Right cardiac atrium (tissue), 5 donors: ENCODE data around the gene ECE1. TPM values are rescaled to one million over a fixed set of nuclear protein-coding genes. Genes with fewer than 3 reads are reported as not detected.
A peak's percentile ranks its signal among the peaks of the same experiment; 100 is the strongest.
"Not testable (repeated sequence)": the region's sequence is repeated elsewhere in the genome, so short reads cannot be mapped to it uniquely, and the experiment has no call there.

ENCODE experiments used
- ATAC-seq, 2 donors: fragments of 200-7000 bp; cut with Tn5 transposase; one replicate each; pipeline versions ENCODE4 v1.8.0 to v1.9.1; 2020; ENCODE audit warnings: moderate library complexity in 2 of 2, mild to moderate bottlenecking in 1 of 2
- DNase-seq, 3 donors: peaks; one replicate each; pipeline ENCODE4 v3.0.0-alpha.2; 2020
- H3K27ac ChIP-seq: one replicate; pipeline ENCODE4 v1.5.1; 2013; ENCODE audit warnings: mild to moderate bottlenecking, low read length, control low read depth, moderate library complexity
- H3K27me3 ChIP-seq: one replicate; pipeline ENCODE4 v1.6.1; 2013; ENCODE audit not compliant: control insufficient read depth, insufficient read depth
- H3K4me1 ChIP-seq: one replicate; pipeline ENCODE4 v1.6.1; 2013; ENCODE audit warnings: low read length; ENCODE audit not compliant: control insufficient read depth, insufficient read depth
- H3K4me3 ChIP-seq: one replicate; pipeline ENCODE4 v1.5.1; 2013; ENCODE audit warnings: low read length, control low read depth
- H3K9me3 ChIP-seq: one replicate; pipeline ENCODE4 v1.6.1; 2013; ENCODE audit warnings: low read length; ENCODE audit not compliant: control insufficient read depth
- WGBS: extraction: QIAGEN DNeasy Blood & Tissue Kit; methylation state at CpG from one replicate; pipeline ENCODE4 v1.1.7; 2013; 5-methylcytosine and 5-hydroxymethylcytosine counted together
- intact Hi-C, 4 donors: fragments of 100-400 bp; cut with DNase I; formaldehyde crosslinking; loops; one replicate each; pipeline versions ENCODE4 v1.11.0 to v1.14.0; 2022 to 2023
- polyA plus RNA-seq: library from polyadenylated mRNA; stranded (reverse); fragments of 200-250 nt; gene quantifications from one replicate; pipeline ENCODE4 v1.2.3, GENCODE V29; 2013
- total RNA-seq, 4 donors: library from RNA; stranded (reverse); fragmentation: NEBNext Ultra II Directional; extraction: Animal tissue kit (Norgen Biotek cat#: 25700); gene quantifications; one replicate each; pipeline ENCODE4 v1.2.1, GENCODE V29; 2021
- donor health status: healthy with polysubstance abuse.
- donor health status: DM: no; HTN: yes; CAD: no.
- donor health status: DM: no; HTN: no; CAD: no.
- donor health status: DM: no; HTN: yes; CAD: no; lungs with severe emphysema.
- donor health status: DM: yes; HTN: yes; CAD: no.

The ECE1 gene
- total and polyA plus RNA-seq, 5 donors: 76.2 to 158 (median 110) TPM

- Histone ChIP-seq H3K4me1 (no peaks in the 10 kb centered on the region), H3K27ac (no peak overlapping the region), H3K4me3 (no peak overlapping the region), H3K27me3 (no peaks in the 10 kb centered on the region), H3K9me3 (no peaks in the 10 kb centered on the region)
- peak; percentile 13 to 34 for ATAC-seq
- intact Hi-C loops: no loop called here
- DNase-seq: peak; percentile 44 to 75 (median 72)
- WGBS: 75% methylated on average over 20 of the region's 20 CpGs
These were observed 72.3 kb downstream of the ECE1 start for GRCh38 chr1:21217812-21218596.

DNA sequence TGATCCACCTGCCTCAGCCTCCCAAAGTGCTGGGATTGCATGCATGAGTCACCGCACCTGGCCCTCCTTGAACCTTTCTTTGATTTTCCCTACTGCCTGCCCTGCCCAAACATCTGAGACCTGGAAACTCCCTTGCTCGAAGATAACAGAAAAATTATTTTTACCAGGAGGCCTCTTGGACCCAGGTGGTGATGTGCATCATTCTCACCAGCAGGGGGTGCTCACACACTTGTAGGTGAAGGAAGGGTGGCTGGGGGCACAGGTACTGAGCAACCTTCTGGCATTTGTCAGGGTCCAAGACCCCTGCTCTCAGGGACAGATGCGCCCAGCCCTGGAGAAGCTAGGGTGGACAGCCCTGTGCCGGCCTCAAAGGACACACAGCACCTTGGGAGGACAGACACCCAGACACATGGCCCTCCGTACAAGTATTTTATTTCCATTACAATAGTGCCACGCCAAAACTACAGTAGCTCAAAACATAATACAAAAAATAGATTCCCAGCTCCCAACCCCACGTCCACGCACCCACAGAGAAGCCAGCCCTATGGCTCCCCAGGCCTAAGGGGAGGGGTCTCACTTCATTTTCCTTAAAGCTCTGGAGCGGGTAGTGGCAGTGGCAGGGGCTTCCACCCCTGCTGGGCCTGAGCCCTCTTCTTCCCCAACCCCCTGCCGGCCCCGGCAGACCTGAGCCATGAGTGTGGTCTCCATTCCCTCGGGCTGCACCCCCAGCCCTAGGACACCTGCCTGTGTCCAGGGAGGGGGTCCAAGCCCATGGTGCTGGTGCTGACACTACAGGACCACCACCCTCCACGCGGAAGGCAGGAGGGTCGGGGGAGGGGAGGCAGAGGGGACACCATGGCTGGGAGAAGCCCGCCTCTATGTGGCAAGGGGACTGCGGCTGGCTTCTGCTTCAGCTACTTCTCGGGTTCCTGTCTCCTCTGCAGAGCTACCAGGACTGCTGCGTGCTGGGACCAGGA is 73.1 kb downstream of the ECE1 start:
- Histone ChIP-seq H3K27me3 (no peaks in the 10 kb centered on the region), H3K4me1 (no peaks in the 10 kb centered on the region), H3K4me3 (no peak overlapping the region), H3K9me3 (no peaks in the 10 kb centered on the region), H3K27ac (no peak overlapping the region)
- peak; percentile 52 to 81 (median 72) for DNase-seq
- WGBS: 82% methylated on average over 19 of the region's 19 CpGs
- ATAC-seq: peak; percentile 12 to 18
- intact Hi-C loops: no loop called here

DNA sequence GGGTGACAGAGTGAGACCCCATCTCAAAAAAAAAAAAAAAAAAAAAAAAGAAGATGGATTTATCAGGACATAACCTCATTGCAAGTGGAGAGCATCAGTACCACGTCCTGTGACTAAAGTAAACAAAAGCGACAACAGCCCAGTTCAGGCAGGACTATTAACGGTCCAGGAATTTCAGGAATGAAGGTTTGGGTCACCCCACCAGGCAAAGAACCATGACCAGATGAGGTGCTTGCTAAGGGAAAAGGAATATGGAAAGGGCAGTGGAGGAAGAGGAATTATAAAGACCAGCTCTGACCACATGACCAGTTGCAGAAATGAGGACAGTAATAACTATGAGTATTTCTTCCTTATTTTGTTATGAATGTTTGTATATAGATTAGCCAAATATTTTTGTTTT is 78.1 kb downstream of the ECE1 start:
- DNase-seq (no peak), ATAC-seq (no peak)
- WGBS: 56% methylated on average over 3 of the region's 3 CpGs
- Histone ChIP-seq H3K9me3 (no peaks in the 10 kb centered on the region), H3K27me3 (no peaks in the 10 kb centered on the region), H3K4me1 (no peaks in the 10 kb centered on the region), H3K27ac (no peak overlapping the region), H3K4me3 (no peak overlapping the region)
- intact Hi-C loops: no loop called here

- WGBS: 83% methylated on average over 6 of the region's 6 CpGs
- ATAC-seq, H3K27ac ChIP-seq, H3K4me1 ChIP-seq, intact Hi-C loops, H3K27me3 ChIP-seq, H3K9me3 ChIP-seq, H3K4me3 ChIP-seq, DNase-seq: not testable (repeated sequence)
These were observed 82.0 kb downstream of the ECE1 start for GRCh38 chr1:21208137-21208700.

DNA sequence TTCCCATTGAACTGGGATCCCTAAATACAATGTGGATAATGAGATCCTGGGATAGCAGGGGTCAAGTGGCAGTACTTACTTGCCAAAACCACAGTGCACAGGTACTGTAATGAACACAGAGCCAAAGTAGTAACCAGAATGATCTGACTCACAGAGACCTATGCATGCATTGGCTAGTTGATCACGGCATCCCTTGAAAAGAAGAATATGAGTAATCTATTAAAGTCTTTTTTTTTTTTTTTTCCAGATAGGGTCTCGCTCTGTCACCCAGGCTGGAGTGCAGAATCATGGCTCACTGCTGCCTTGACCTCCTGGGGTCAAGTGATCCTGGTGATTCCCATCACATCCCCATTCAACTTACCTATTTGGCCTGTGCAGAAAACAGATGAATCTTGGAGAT is 84.1 kb downstream of the ECE1 start:
- Histone ChIP-seq H3K27ac (no peak overlapping the region), H3K27me3 (no peaks in the 10 kb centered on the region), H3K9me3 (no peaks in the 10 kb centered on the region), H3K4me3 (no peak overlapping the region), H3K4me1 (no peaks in the 10 kb centered on the region)
- intact Hi-C loops: no loop called here
- 80% methylated on average over 2 of the region's 2 CpGs for WGBS
- no peak for DNase-seq
- no peak for ATAC-seq

DNA sequence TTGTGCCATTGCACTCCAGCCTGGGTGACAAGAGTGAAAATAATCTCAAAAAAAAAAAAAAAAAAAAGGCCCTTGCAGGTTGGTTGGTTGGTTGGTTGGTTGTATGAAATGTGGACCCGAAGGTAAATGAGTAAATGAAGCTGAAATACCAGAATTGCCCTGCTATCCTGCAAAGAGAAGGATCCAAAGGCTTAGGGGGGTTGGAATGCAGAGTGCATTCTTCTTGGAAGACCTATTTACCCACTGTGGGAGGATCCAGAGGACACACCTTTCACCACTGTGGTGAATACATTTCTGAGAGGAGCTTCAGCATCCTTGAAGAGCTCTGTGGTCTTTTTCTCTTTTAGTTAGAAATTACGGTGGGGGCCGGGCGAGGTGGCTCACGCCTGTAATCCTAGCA is 84.8 kb downstream of the ECE1 start:
- WGBS: 94% methylated on average over 5 of the region's 5 CpGs
- intact Hi-C loops: no loop called here
- no peak for ATAC-seq

DNA sequence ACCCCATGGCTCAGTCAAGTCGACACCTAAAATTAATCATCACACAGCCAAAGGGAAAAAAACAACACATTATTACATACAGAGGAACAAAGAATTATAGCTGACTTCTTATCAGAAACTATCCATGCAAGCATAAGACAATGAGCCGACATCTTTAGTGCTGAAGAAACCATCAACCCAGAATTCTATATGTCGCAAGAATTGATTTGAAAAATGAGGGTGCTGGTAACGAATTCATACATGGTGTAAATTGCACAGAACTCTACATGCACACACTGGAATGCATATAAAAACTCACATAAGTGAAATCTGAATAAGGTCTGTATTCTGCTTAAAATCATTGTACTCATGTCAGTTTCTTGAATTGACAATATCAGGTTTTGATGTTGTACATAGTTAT is 88.6 kb downstream of the ECE1 start:
- H3K27me3 ChIP-seq: no peaks in the 10 kb centered on the region
- H3K4me3 ChIP-seq: no peak overlapping the region
- 89% methylated on average over 4 of the region's 4 CpGs for WGBS
- no peaks in the 10 kb centered on the region for H3K9me3 ChIP-seq
- H3K4me1 ChIP-seq: no peaks in the 10 kb centered on the region
- no peak overlapping the region for H3K27ac ChIP-seq
- DNase-seq (no peak), ATAC-seq (no peak)
- intact Hi-C loops: no loop called here

More for the DNA sequence above, 84.8 kb downstream of the ECE1 start:
- Histone ChIP-seq H3K27ac (no peak overlapping the region), H3K9me3 (no peaks in the 10 kb centered on the region), H3K4me1 (no peaks in the 10 kb centered on the region), H3K27me3 (no peaks in the 10 kb centered on the region), H3K4me3 (no peak overlapping the region)
- no peak for DNase-seq

GRCh38 chr1:21201238-21201637 is 89.0 kb downstream of the ECE1 start:
- H3K4me1 ChIP-seq, ATAC-seq, H3K27ac ChIP-seq, DNase-seq, H3K27me3 ChIP-seq, intact Hi-C loops, H3K9me3 ChIP-seq, H3K4me3 ChIP-seq: not testable (repeated sequence)
- WGBS: 95% methylated on average over 5 of the region's 5 CpGs

GRCh38 chr1:21200767-21201166 is 89.5 kb downstream of the ECE1 start:
- H3K27ac ChIP-seq: no peak overlapping the region
- no peaks in the 10 kb centered on the region for H3K4me1 ChIP-seq
- no peak for DNase-seq
- H3K9me3 ChIP-seq: no peaks in the 10 kb centered on the region
- H3K27me3 ChIP-seq: no peaks in the 10 kb centered on the region
- H3K4me3 ChIP-seq: no peak overlapping the region
- intact Hi-C loops: no loop called here
- ATAC-seq: no peak
- WGBS: 86% methylated on average over 6 of the region's 6 CpGs

- H3K4me1 ChIP-seq: no peaks in the 10 kb centered on the region
- WGBS: 62% methylated on average over 4 of the region's 4 CpGs
- H3K9me3 ChIP-seq: no peaks in the 10 kb centered on the region
- no peak overlapping the region for H3K27ac ChIP-seq
- no peak for DNase-seq
- no peak overlapping the region for H3K4me3 ChIP-seq
- H3K27me3 ChIP-seq: no peaks in the 10 kb centered on the region
- intact Hi-C loops: loop anchor here (5.0 to 10.0 kb wide), 4 partner anchors 204 to 502 kb away; no protein-coding TSS in a partner anchor
- no peak for ATAC-seq
These were observed 91.3 kb downstream of the ECE1 start for GRCh38 chr1:21198929-21199328.

GRCh38 chr1:21192871-21193270 is 97.4 kb downstream of the ECE1 start:
- no peaks in the 10 kb centered on the region for H3K27me3 ChIP-seq
- no peak overlapping the region for H3K4me3 ChIP-seq
- intact Hi-C loops: loop anchor here in 3 of 4 donors (10.0 kb wide), 2 partner anchors 198 to 208 kb away; no protein-coding TSS in a partner anchor
- no peaks in the 10 kb centered on the region for H3K4me1 ChIP-seq
- no peak overlapping the region for H3K27ac ChIP-seq
- 86% methylated on average over 4 of the region's 4 CpGs for WGBS
- ATAC-seq: no peak
- H3K9me3 ChIP-seq: no peaks in the 10 kb centered on the region
- no peak for DNase-seq
